GM18508 (cell line): ENCODE measurements around the gene COTL1.

Source experiments
- ATAC-seq: cut with Tn5 transposase; IDR thresholded peaks from one replicate; pipeline ENCODE4 v1.9.1; 2021; ENCODE audit warnings: moderate number of reproducible peaks; ENCODE audit not compliant: insufficient read depth, unreplicated experiment

Gene COTL1

GRCh38 chr16:84617791-84618580, at the start of gene COTL1:
COTL1 (minus strand) TSS chr16:84618078; CDS start chr16:84617914, 164 bp downstream.
- ATAC-seq, result peak; percentile 29

DNA sequence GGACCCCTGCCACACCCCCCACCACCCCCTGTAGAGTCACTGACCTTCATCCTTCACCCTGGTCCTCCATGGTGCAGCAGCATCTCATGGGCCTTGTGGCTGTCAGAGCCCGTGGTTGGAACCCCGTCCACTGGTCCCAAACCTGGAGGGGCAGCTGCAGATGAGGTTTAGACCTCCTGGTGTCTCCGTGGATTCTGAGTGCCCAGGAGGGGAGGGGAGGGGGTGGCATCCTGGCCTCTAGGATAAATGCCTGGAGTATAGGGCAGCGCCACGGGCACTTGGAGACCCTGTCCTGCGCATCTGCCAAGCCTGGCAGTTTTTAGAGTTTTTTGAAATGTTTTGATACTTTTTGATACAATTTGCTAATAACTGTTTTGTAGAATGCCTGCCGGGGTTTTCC, 48.0 kb upstream of the COTL1 start:
- ATAC-seq, result no peak

DNA sequence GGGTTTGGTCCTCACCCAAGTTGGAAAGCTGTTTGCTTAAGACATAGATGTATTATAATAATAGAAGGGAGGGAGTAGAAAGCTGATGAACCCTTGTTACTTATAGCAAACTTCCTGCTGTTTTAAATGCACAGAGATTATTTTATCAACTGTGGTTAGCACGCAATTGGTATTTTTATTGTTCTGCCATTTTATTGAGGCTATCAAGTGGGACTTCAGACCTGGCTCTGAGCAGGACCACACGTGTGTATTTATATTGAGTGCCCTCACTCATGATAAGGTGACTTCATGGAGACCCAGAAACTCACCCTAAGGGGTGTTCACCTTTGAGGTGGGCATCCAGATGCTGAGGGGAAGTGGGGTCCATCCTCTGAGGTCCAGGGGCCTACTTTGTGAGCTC, 47.5 kb upstream of the COTL1 start:
- no peak for ATAC-seq

GRCh38 chr16:84663433-84664101, 45.7 kb upstream of the COTL1 start:
- ATAC-seq, result no peak

DNA sequence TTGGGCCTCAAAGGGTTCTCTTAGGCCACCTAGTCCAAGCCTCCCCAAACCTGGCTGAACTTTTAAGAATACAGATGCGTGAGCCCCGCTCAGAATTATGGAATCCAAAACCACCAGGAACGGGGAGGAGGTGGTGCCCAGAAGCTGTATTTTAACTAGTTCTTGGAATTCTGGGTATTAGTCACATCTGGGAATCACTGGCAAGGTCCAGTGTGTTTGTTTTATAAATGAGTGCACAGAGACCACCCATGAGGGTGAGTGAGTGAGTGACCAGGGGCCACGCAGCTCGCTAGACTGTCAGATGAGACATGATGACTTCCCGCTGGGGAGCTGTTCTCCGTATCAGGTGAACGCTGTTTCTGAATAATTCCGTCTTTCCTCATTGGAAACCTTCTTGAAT, 44.6 kb upstream of the COTL1 start:
- no peak for ATAC-seq

GRCh38 chr16:84661418-84662060, 43.7 kb upstream of the COTL1 start:
- ATAC-seq, result no peak

- no peak for ATAC-seq
Observed at GRCh38 chr16:84660973-84661372, 43.1 kb upstream of the COTL1 start.

DNA sequence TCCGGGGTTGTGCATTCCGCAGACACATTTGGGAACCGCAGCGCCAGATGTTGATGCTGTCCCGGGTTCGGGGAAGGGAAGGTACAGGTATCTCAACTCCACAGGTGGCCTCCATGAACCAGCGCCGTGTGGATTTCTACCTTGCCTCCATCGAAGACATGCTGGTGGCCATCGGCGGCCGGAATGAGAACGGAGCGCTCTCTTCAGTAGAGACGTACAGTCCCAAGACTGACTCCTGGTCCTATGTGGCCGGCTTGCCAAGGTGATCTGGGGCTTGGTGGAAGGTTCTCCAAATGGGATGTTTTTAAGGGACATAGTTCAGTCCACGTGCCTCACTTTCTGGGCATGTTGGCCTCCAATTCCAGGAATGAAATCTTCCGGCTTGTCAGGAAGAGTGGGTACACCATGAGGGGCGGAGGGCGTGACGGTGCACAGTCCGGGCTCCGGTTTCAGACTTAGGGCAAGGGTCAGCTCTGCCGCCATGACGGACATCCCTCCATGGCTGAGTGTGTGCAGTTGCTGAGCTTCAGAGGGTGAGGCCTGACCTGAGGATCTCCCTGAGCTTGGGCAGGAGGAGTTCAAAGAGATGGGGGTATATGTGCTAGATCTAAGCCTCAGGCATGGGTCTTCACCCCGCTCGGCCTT, 41.9 kb upstream of the COTL1 start:
- ATAC-seq, result no peak

DNA sequence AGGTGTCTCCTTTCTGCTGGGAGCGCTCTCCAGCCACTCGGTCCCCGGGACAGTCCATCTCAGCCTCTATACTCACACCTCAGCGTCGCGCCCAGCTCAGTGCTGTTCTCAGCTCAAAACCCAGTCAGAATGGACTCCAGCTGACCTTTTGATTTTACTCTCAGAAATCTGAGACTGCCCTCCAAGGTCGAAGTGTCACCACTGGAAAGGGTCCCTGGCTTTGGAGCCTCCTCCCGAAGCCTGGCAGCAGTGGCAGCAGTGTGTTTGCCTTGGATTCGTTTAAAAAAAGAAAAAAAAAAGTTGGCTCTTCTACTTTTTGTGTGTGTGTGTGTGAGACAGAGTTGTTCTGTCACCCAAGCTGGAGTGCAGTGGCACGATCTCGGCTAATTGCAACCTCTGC, 40.8 kb upstream of the COTL1 start:
- no peak for ATAC-seq

- no peak for ATAC-seq
Observed at GRCh38 chr16:84657229-84657837, 39.5 kb upstream of the COTL1 start.

DNA sequence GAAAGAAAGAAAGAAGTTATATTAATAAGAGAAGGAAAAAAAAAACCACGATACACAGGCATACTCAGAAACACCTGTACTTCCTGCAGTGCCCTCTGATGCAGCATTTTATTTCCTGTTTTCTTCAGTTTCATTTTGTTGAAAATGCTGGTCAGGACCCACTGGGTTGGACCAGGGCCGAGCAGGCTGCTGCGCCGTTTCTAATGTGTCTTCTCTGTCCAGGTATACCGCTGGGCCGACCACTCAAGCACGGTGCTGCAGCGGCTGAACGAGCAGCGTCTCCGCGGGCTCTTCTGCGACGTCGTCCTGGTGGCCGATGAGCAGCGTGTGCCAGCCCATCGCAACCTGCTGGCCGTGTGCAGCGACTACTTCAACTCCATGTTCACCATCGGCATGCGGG, 38.8 kb upstream of the COTL1 start:
- no peak for ATAC-seq

- ATAC-seq, result no peak
Observed at GRCh38 chr16:84654998-84655397, 37.1 kb upstream of the COTL1 start.

- no peak for ATAC-seq
Observed at GRCh38 chr16:84654238-84654637, 36.4 kb upstream of the COTL1 start.

- no peak for ATAC-seq
Observed at GRCh38 chr16:84652566-84652965, 34.7 kb upstream of the COTL1 start.

GRCh38 chr16:84650062-84650991, 32.4 kb upstream of the COTL1 start:
- no peak for ATAC-seq

- ATAC-seq, result no peak
Observed at GRCh38 chr16:84649511-84649861, 31.6 kb upstream of the COTL1 start.

- ATAC-seq, result no peak
Observed at GRCh38 chr16:84648595-84649510, 31.0 kb upstream of the COTL1 start.

DNA sequence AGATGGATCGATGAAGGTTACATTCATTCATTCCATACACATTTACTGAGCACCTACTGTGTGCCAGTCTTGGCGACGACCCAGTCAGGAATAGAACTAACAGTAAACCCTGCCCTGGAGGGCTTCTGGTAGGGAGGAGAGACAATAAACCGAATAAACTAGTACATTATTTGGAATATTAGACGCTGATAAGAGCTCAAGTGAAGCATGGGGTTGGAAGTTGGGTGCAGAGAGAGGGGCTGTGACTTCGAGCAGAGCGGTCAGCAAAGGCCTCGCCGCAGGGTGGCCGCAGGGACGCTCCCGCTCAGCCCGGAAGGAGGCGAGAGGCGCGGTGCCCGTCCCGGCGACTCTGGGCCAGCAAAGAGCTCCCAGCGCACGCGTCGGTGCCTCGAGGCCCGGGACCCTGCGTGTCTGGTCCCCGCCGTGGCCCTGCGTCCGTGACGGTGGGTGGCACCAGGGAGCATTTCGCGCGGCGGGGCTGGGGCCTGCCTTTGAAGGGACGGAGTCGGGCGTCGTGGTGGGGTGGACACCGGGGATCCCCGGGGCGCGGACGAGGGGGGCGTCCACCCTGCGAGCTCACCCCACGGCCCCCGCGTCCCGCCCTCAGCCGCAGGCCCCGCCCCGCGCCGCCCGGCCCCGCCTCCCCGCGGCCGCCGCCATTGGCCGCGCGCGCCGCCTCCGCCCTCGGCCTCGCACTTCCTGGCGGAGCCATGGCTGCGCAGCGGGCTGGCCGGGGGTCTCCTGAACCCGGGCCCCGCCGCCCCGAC, 30.1 kb upstream of the COTL1 start, which contains the start of gene KLHL36:
KLHL36 (plus strand) TSS at position 684 of the 767 bp plus-strand sequence. CDS start 2,357 bp downstream, outside the sequence.
- no peak for ATAC-seq
